Left renal pelvis (tissue), 4 donors: ENCODE measurements around the gene HOXC10. TPM values are rescaled to one million over a fixed set of nuclear protein-coding genes. Genes with fewer than 3 reads are reported as not detected.

ENCODE experiments used
- DNase-seq, 4 donors: peaks; one replicate each; pipeline ENCODE4 v3.0.0-alpha.2; 2013; ENCODE audit warnings: low read depth in 4 of 4, low spot score in 3 of 4
- polyA plus RNA-seq, 4 donors: library from polyadenylated mRNA; unstranded; fragments of 120-200 nt; gene quantifications; one replicate each; pipeline ENCODE4 v1.2.1, GENCODE V29; 2013; ENCODE audit not compliant: insufficient read length in 4 of 4

The HOXC10 gene
- polyA plus RNA-seq, 4 donors: 62.0 to 114 (median 71.7) TPM

DNA sequence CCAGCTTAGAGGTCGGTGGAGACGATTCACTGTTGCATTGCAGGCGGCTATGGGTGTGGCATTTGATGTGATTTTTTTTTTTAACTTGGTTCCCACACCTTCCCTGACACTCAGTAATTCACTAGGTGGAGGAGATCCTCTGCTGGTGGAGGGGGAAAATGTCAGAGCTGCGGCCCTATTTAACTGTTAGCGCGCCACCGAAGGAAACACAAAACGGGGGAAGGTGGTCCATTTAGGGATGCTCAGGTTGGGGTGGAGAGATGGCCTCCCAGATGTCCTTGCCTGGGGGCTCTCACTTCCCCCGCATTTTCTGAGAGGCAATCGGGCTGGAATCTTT lies 34.5 kb upstream of the HOXC10 start:
- no peak for DNase-seq

DNA sequence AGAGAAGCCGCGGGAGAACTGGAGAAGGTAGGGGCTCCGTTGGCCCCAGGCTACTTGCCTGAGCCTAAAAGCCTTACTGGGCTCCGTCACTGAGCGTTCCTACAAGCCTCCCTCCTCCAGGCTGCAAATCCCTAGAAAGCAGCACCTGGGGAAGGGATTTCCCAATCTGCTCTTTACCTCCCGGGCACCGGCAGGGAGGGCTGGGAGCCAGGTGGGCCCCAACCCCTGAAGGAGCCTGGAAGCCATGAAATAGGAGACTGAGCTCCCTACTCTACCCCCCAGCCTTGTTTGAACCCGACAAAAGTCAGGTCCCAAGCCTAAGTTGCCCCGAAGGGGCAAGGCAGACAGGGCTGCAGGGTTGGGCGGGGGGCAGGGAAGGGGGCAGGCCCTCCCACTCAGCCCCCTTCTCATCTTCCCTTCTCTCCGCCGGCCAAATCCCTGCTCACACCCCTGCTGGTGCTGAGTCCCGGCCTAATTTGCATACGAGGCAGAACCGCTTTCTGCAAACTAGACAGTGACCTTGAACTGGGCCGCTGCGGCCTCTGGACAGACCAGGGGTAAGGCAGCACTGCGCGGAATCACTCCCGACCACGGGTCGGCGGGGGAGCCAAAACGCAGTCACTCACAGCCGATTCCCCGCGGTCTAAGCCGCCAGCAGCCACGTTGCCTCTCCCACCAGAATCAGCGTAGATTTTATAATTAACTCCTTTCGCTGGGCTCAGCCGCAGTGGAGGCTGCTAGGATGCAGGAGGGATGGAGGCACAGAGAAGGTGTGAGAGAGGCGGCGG lies 34.0 kb upstream of the HOXC10 start:
- DNase-seq: no peak

GRCh38 chr12:53951577-53952334 lies 33.2 kb upstream of the HOXC10 start:
- no peak for DNase-seq

- DNase-seq: no peak
Observed at GRCh38 chr12:53952335-53952694, 32.6 kb upstream of the HOXC10 start.

- DNase-seq: no peak
Observed at GRCh38 chr12:53952871-53953734, 31.8 kb upstream of the HOXC10 start.

- no peak for DNase-seq
Observed at GRCh38 chr12:53953831-53954693, 30.9 kb upstream of the HOXC10 start.

DNA sequence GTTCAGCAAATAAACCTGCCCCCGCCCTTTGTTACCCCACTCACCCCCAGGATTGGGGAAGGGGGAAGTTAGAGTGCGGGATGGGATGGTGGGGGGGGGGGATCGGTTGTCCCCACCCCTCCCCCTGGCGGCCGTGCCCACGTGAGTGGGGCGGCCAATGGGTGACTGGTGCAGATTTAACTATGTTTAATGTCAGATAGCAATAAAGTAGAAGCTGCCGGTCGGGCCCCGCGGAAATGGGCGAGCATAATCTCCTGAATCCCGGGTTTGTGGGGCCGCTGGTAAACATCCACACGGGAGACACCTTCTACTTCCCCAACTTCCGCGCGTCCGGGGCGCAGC lies 30.3 kb upstream of the HOXC10 start, which contains the start of gene HOXC12:
TSS of gene HOXC12 (plus strand) at position 210 of the 342 bp plus-strand sequence. CDS start at position 237, 27 bp downstream.
- DNase-seq: no peak

DNA sequence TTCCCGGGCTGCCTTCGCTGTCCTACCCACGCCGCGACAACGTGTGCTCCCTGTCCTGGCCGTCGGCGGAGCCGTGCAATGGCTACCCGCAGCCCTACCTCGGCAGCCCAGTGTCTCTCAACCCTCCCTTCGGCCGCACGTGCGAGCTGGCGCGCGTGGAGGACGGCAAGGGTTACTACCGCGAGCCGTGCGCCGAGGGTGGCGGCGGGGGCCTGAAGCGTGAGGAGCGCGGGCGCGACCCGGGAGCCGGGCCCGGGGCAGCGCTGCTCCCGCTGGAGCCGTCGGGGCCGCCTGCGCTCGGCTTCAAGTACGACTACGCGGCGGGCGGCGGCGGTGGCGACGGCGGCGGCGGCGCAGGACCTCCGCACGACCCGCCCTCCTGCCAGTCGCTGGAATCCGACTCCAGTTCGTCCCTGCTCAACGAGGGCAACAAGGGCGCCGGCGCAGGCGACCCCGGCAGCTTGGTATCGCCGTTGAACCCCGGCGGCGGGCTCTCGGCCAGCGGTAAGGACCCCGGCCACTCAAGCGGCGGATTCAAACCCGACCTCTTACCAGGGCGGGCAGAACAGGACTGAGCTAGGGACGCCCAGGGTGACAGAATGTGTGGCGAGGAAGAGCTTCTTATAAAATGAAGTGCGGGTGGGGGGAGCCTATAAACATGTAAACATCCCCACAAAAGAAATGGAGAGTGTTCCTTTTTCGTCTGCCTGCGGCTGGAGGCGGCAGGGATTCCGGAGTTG lies 29.7 kb upstream of the HOXC10 start:
- no peak for DNase-seq

DNA sequence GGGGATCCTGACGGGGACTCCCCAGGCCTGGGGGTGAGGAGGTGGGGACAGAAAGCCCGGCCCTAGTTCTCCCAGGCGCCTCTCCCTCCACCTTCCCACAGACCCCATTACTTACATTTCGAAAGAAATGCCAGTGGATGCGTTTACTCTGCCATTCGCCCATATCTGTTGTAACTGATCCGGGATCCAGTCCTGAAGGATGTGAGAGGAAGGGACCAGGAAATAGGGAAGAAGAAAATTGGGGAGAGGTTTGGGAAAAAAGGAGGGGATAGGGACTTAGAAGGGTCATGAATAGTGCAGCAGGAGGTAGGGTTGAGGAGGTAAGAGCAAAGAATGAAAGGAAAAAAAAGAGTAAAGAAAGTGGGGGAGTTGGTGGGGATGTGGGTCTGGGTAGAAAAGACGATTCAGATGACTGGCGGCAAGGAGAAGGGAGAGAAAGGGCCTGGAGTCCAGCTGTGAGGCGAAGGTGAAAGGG lies 29.1 kb upstream of the HOXC10 start:
- no peak for DNase-seq

- no peak for DNase-seq
Observed at GRCh38 chr12:53956251-53956887, 28.6 kb upstream of the HOXC10 start.

DNA sequence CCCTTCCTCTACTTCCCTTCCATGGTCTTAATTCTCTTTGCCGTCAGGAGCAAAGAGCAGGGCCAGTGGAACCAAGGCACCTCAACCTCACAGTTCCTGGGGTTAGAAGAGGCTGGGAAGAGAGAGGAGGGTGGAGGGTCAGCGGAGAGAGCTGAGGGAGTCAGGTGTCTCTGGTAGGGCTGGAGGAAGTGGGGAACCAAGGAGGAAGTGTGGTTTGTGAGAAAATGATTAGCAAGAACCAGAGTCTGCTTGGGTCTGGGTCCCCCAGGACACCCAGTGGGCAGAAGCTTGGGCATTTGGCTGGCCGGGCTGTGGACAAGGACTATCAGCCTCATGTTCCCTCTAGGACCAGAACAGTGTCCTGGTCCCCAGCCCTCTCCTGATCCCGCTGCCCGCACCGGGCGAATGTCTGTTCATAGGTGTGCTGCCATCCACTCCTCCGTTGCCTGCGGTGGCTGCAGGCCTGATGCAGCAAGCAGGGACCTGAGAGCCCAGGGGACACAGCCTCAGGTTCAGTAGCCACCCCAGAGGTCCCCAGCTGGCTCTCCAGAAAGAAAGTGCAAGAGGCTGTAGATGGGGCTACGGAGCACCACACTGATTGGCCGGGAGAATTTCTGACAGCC lies 27.9 kb upstream of the HOXC10 start:
- DNase-seq: no peak

- no peak for DNase-seq
Observed at GRCh38 chr12:53958128-53958527, 26.8 kb upstream of the HOXC10 start.

- no peak for DNase-seq
Observed at GRCh38 chr12:53959314-53959713, 25.6 kb upstream of the HOXC10 start.

- no peak for DNase-seq
Observed at GRCh38 chr12:53960187-53961024, 24.5 kb upstream of the HOXC10 start.

GRCh38 chr12:53961025-53961761 lies 23.8 kb upstream of the HOXC10 start:
- no peak for DNase-seq

GRCh38 chr12:53963005-53963404 lies 21.9 kb upstream of the HOXC10 start:
- DNase-seq: no peak
